GM21786 (cell line): ENCODE data around the gene ZDHHC18.
"Not testable (repeated sequence)": the region's sequence is repeated elsewhere in the genome, so short reads cannot be mapped to it uniquely, and the experiment has no call there.

Source experiments
- ATAC-seq: cut with Tn5 transposase; IDR thresholded peaks from one replicate; pipeline ENCODE4 v1.9.1; 2021; ENCODE audit not compliant: unreplicated experiment

The ZDHHC18 gene

DNA sequence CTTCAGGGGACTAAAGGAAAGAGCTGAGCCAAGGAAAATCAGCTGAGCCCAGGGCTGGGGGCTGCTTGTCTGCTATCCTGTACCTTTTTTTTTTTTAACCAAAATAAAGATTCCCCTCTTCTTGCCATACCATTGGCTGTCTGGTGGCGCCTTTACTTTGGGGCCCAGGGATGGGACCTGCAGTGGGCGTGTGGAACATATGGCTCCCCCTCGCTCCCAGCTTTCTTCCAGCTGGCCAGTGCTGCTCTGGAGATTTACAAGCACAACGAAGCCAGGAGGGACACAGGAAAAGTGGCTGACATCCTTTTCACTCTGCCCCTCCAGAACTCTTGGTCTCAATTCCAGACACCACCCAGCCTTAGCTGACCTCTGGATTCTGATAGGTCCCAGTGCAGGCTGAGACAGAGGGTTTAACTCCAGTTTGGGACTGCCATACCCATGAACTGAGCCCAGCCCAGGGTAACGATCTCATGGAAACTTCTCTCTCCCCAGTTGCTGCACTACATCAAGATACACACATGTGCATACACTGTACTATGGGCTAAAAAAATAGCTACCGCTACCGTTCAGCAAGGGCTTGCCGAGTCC, 31.1 kb downstream of the ZDHHC18 start:
- ATAC-seq, result no peak

DNA sequence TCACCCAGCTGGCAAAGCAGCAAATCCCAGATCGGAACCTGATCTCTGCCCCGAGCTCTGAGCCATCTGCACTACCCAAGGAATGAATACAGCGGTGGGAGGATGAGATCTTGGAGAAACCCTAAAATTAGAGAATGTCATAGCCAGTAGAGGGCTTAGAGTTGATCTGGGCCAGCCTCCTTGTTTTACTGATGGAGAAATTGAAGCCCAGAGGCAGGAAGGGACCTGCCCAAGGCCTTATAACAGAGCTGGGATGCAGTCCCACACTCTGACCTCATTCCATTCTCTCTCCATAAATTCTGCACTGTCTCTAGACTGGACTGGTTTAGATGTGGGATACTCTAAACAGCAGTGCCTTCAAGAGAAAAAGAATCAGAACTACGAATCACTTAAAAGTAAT, 31.7 kb downstream of the ZDHHC18 start:
- ATAC-seq, result no peak

DNA sequence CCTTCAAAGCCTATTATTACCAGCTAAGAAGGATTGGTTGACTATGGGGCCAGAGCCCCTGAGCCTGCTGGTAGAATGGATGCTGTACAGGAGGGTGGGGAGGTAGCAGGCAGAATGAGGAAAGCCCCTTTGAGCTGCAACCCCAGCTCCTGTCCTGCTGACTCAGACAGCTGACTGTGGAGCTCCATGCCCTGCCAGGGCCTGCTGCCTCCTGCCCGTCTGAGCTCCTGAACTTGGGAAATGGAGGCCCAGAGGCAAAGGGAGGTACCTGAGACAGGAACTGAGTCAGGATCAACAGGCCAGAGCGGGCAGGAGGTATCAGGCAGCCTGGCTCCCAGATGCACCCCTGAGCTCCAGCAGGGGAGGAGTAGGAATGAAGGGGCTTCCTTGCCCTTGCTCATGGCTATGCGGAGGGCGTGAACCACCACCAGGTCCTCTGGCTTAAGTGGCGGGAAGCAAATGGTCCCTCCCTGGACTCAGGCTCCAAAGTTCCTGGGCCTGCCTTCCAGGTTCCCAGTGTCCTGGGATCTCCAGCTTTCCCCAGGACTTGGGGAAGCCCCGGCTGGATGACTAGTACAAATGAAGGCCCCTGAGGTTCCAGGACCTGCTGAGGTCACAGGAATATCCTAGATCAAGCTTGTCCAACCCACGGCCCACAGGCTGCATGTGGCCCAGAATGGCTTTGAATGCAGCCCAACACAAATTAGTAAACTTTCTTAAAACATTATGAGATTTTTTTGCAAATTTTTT, 32.6 kb downstream of the ZDHHC18 start:
- ATAC-seq, result no peak

DNA sequence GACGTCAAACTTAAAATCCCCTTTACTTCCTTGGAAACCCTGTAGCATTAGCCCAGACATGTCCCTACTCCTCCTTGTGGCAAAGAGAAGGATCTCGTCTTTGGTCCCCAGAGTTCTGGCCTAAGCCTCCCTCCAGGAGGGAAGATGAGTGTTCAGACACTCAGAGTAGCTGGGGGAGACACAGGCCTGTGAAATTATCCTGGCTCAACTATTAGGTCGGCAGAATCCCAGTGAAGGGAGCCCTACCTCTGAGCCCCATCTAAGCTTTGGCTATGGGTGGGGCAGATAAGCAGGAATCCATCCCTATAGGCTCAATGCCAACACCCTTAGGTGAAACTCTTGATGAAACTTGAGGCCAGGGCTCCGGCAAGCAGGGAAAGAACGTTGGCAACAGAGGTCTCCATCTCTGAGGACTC, 34.8 kb downstream of the ZDHHC18 start:
- ATAC-seq, result no peak

DNA sequence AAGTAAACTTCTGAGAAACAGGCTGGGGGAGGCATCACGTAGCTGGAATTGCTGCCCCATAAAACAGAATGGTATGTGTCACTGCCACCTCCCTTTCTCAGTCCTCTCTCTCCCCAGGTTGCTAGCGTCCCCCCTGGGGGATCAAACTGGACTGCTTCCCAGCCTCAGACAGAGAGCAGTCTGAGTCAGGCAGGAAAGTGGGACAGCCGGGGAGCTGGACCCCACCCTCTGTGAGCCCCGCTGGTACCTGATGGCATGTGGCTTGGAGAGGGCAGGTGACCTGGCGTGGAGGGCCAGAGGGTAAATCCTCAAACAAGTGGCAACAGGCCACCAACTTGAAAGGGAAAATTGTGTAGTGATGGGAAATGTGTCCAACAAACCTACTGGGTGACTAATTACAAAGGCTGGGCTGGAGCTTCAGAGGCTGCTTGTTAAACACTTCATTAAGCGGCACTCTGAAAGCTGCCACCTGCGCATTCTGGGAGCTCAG, 35.4 kb downstream of the ZDHHC18 start:
- no peak for ATAC-seq

DNA sequence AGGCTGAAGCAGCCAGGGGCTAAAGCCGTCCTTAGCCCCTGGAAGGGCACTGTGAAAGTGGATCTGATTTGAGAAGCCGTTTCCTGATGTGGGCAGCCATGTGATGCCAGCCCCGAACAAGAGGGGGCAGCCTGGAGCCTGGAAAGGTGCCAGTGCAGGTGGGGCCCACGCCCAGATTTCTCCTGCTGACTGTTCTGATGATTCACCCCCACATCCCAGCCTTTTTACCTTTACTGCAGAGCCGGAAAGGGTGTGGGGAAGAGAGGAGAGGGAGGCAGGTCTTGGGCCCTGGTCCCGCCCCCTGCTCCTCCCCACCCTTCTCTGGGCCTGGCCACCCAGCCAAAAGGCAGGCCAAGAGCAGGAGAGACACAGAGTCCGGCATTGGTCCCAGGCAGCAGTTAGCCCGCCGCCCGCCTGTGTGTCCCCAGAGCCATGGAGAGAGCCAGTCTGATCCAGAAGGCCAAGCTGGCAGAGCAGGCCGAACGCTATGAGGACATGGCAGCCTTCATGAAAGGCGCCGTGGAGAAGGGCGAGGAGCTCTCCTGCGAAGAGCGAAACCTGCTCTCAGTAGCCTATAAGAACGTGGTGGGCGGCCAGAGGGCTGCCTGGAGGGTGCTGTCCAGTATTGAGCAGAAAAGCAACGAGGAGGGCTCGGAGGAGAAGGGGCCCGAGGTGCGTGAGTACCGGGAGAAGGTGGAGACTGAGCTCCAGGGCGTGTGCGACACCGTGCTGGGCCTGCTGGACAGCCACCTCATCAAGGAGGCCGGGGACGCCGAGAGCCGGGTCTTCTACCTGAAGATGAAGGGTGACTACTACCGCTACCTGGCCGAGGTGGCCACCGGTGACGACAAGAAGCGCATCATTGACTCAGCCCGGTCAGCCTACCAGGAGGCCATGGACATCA, 36.5 kb downstream of the ZDHHC18 start, which contains the start of gene SFN:
Gene SFN (plus strand): TSS at position 369 of the 904 bp plus-strand sequence. CDS start 64 bp downstream, at position 433.
- no peak for ATAC-seq

DNA sequence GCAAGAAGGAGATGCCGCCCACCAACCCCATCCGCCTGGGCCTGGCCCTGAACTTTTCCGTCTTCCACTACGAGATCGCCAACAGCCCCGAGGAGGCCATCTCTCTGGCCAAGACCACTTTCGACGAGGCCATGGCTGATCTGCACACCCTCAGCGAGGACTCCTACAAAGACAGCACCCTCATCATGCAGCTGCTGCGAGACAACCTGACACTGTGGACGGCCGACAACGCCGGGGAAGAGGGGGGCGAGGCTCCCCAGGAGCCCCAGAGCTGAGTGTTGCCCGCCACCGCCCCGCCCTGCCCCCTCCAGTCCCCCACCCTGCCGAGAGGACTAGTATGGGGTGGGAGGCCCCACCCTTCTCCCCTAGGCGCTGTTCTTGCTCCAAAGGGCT, 37.2 kb downstream of the ZDHHC18 start:
- ATAC-seq, result no peak

DNA sequence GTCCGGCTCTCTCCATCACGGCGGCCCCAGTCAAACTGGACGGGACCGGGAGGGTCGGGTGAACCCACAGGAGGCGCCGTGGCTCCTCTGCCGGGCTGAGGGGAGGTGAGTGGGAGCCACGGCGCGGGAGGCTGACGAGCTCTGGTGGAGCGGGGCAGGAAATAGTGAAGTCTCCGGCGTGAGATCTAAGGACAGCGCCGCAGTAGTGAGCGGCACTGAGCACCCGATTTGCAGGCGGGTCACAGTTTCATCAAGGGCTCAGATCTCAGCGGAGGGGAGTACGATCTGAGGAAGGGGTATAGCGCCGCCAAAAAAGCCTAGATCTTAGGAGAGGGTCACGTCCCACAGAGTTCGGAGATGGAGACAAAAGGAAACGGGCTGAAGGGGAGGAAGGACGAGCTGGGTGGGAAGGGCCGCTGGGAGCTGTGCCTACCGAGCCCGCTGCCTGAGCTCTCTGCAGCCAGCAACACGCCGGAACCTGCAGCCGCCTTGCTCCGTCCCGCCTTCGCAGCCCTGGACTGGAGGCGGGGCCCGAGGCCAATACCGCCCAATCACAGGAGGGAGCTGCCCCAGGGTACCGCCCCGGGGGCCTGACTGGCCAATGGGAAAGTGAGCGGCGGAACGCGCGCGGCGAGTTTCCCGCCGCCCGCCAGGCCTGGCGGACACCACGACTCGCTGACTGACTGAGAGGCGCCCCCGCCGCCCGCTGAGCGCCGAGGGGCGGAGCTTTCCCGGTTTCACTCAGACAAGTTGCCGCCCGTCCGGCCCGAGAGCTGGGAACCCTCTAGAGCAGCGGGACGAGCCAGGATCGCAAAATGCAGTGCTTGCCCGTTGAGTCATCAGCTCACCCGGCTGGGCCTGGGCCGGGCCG, 38.4 kb downstream of the ZDHHC18 start:
- peak; percentile 88 for ATAC-seq

DNA sequence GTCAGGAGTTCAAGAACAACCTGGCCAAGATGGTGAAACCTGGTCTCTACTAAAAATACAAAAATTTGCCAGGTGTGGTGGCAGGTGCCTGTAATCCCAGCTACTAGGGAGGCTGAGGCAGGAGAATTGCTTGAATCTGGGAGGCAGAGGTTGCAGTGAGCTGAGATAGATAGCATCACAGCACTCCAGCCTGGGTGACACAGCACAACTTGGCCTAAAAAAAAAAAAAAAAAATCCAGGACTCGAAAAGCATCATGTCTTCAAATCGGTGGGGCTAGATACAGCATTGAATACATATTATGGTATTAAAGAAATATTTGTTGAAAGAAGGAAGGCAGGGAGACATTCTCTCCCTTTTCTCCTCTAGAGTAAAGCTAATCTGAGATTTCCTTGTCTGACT, 46.6 kb downstream of the ZDHHC18 start:
- not testable (repeated sequence) for ATAC-seq

DNA sequence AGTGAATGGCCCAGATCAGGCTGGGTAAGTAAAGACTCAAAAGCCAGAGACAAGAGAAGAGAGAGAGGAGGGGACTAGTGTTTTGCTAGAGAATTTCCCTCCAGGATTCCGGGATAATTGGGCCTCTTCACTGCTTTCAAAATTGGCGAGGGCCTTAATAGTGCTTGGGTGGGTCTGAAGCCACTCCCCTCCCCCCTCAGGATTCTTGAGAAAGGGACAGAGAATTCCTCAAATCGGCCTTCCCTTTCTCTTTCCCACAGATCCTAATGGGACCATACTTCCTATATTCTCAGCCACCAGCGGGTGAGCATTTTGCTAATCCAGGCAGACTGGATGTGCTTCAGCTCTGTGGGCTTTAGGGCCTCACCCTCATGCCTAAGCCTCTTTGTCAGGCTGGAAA, 48.4 kb downstream of the ZDHHC18 start:
- no peak for ATAC-seq

DNA sequence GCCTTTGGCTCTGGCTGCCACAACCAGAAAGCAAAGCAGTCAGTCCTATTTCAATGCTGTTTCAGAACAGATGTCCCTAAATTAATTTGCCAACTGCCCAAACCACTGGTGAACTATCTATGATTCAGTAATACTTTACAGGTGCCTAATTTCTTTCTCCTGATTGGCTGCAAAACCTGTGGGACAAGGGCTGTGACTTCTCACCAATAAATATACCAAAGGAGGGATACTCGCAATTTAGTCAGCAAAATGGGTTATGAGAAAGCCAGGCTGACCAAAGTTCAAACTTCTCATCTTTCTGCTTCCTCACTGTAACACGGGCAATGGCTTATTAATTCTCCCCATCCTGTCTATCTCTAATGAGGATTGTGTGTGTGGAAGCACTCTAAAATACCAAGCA, 50.8 kb downstream of the ZDHHC18 start:
- ATAC-seq, result no peak

DNA sequence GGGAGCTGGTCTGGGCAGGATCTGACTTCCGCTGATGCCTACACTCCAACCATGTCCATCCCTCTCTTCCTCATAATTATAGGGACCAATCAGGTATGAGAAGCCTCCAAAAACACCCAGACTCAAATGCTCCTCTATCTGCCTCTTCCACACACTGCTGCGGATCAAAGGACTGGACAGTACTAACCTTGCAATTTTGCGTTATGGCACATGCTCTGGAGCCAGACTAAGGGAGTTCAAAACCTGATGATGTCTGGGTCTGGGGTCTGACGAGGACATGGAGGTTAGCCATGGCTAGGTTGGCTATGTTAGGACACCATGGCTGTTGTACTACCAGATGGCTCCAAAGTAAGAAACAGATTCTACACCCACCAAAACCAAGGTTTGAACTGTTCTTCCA, 53.3 kb downstream of the ZDHHC18 start:
- no peak for ATAC-seq

DNA sequence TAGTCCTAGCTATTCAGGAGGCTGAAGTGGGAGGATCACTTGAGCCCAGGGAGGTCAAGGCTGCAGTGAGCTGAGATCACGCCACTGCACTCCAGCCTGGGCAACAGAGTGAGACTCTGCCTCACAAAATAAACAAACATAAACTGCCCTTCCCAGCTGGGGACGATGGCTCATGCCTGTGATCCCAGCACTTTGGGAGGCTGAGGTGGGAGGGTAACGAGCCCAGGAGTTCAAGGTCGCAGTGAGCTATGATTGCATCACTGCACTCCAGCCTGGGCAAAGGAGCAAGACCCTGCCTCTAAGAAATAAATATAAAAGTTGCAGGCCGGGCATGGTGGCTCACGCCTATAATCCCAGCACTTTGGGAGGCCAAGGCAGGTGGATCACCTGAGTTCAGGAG, 55.1 kb downstream of the ZDHHC18 start:
- ATAC-seq, result not testable (repeated sequence)

DNA sequence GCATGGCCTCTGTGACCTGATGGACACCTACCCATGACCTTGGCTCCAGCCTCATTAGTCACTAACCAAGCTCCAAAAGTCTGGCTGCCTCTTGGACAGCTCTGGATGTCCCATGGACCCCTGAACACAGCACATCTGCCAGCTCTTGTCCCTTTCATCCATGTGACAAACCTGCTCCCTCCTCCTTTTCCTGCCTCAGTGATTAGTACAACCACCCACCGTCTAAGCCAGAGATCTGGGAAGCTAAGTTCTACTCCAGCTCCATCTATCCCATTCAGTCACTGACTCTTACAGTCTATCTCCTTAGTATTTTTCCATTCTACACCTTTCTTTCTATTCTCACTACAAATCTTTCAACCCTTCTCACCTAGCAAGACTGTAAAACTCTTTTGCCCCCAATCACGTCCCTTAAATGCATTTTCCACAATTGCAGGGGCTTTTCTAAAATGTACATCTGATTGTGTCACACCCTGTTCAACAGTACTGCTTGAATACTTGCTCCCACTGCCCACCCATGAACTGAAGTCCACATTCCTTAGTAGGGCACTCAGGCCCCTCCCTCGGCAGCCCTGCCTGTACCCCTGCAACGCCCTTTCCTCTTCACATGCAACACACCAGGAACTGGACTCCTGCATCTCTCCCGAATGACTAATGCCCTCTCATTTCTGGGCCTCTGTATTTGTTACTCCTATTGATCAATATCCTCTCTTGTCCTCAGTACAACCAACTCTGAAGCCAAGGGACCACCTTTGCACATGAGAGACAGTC, 56.4 kb downstream of the ZDHHC18 start:
- ATAC-seq, result no peak

DNA sequence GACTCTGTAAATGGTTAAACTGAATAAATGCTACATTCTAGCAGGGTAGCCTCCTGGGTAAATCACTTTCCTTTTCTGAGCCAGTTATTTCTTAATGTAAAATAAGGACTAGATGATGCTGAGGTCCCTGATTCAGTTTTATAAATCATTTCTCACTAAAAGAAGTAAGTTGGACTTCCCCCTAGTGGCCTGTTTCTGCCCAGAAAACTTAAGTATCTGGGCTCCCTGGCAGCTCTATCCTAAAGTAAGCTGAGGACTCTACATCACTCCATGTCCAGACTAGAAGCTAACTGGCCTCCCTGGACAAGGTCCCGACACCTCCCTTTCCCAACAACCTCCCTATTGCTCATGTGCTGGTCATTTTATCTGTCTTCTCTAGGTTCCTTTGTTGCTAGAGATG, 60.6 kb downstream of the ZDHHC18 start:
- no peak for ATAC-seq

DNA sequence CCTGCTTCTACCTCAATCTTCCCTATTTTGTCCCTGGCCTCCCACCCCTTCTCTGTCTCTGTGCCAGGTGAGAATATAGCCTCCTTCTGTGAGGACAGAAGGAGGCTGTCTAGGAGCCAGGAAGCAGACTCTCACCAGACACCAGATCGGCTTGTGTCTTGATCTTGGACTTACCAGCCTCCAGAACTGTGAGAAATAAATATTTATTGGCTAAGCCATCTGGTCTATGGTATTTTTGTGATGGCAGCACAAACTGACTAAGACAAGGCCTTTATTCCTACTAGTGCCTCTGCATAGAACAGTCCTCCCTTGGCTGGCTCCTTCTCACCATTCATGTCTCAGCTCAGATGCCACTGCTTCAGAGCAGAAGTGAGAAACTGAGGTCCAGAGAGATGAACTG, 61.7 kb downstream of the ZDHHC18 start:
- no peak for ATAC-seq

DNA sequence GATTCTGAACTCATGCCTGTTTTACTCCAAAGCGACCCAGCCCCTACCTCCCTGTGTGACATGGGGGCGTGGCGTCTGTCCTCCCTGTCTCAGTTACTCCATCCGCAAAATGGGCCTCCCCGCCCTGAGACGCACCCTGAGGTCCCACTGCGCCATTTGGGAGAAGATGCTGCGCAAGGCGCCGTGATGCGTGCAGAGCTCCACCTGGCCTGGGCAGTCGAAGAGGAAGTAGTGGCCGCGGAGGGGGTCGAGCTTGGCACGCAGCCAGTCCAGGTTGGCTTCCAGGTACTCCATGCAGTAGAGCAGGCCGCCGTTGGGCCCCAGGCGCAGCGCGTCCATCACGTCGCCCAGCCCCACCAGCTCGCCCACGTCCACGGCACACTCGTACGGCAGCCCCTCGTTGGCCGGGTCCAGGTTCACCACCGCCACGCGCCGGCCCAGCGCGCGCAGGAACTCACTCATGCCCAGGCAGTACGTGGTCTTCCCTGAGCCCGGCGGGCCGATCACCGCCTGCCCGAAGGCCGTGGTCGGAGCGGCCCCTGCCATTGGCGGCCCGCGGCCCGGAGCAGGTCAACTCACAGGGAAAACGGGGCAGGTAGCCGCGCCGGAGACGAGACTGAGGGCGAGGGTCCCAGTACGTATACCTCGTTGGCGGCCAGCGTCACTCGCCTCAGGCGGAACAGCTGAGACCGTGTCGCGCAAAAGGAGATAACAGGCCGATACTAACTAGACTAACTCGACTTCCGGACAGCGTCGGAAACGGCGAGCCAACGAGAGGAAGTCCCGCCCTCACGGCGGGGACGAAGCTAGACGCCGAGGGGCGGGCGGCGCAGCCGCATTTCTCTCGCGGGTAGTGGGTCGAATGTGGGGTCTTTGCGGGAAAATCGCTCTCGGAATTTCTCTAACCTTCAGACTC, 63.3 kb downstream of the ZDHHC18 start, which contains the start of gene GPN2:
Gene GPN2 (minus strand): TSS at position 733 of the 916 bp plus-strand sequence. CDS start 187 bp downstream, at position 546.
- ATAC-seq, result peak; percentile 93

DNA sequence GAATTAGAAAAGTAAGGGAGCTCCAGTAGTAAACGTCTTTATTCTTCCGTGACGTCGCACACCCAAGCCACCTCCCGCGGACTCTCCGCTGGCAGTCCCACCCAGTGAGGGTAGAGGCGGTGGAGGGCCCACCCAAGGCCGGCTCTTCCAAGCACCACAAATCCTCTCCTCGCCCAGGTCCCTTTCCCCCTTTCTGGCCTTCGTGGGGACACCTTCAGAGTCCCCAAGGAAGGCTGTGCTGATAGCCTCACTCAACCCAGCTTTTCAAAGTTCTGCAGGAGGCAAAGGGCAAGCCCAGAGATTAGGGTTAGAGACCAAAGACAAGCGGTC, 63.9 kb downstream of the ZDHHC18 start:
- ATAC-seq, result peak; percentile 23

DNA sequence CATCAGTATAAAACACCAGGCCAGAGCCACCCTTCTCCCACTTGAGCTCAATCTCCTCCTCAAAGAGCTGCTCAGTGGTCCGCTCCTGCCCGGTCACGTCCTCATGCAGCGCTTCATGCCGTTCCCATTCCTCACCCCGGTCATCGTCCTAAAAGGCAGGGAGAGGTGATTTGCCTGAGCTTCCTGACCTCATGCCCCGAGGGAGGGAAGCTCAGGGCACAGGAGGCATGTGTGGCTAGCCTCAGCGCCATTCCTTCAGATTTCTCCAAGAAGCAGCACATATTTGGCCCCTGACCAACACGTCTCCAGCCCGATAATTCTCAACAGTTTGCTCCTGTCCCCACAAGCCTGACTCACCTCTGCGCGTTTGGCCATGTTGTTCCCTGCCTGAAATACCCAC, 67.8 kb downstream of the ZDHHC18 start:
- no peak for ATAC-seq
